ENCODE results near the gene DYNLT1. TPM values are rescaled to one million over a fixed set of nuclear protein-coding genes. Genes with fewer than 3 reads are reported as not detected.
"Not testable (repeated sequence)": the region's sequence is repeated elsewhere in the genome, so short reads cannot be mapped to it uniquely, and the experiment has no call there.

The DYNLT1 gene
- total RNA-seq, 6 experiments from 2014 or later, result 163 to 185 (median 170) TPM

GRCh38 chr6:158634695-158635426, 9.7 kb downstream of the DYNLT1 start:
- H3K27ac Mint-ChIP-seq, result peak overlapping the region; percentile 33
- H3K9me3 Mint-ChIP-seq, result no peaks in the 10 kb centered on the region
- H3K27me3 Mint-ChIP-seq (ENCODE audit: insufficient read depth), result no peaks in the 10 kb centered on the region; the same call in 1 of the 2 replicates
- H3K4me3 Mint-ChIP-seq, result no peak overlapping the region
- DNase-seq, result no peak
- H3K4me1 Mint-ChIP-seq (ENCODE audit: low read depth), result peaks cover 35% of the 10 kb centered on the region
- TF ChIP-seq CTCF (IDR thresholded peaks at IDR 0.05), result no peak
- peaks cover 56% of the 10 kb centered on the region for H3K36me3 Mint-ChIP-seq (ENCODE audit: low read depth)

DNA sequence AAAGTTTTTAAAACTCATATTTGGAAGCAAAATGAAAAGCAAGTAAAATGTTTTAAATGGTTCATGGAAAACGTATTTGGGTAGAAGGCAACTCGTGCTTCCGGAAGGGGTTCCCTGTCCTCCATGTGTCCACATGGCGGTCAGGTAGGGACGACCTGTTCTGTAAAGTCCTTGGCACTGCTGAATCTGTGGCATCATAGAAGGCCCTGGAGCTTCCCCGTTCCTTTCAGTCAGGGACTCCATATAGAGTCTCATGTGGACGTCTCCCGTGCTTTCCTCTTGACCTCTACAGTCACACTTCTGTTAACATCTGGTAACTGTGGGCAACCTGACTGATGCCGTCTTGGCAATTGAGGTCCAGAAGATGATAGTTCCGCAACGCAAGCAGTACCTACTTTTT, 11.4 kb downstream of the DYNLT1 start:
- no peaks in the 10 kb centered on the region; the same call in 1 of the 2 replicates for H3K27me3 Mint-ChIP-seq (ENCODE audit: insufficient read depth)
- no peak overlapping the region for H3K4me3 Mint-ChIP-seq
- no peak for DNase-seq
- peaks cover 53% of the 10 kb centered on the region for H3K36me3 Mint-ChIP-seq (ENCODE audit: low read depth)
- H3K27ac Mint-ChIP-seq, result peak overlapping the region; percentile 87
- no peaks in the 10 kb centered on the region for H3K9me3 Mint-ChIP-seq
- peaks cover 28% of the 10 kb centered on the region for H3K4me1 Mint-ChIP-seq (ENCODE audit: low read depth)
- no peak for TF ChIP-seq CTCF (IDR thresholded peaks at IDR 0.05)

DNA sequence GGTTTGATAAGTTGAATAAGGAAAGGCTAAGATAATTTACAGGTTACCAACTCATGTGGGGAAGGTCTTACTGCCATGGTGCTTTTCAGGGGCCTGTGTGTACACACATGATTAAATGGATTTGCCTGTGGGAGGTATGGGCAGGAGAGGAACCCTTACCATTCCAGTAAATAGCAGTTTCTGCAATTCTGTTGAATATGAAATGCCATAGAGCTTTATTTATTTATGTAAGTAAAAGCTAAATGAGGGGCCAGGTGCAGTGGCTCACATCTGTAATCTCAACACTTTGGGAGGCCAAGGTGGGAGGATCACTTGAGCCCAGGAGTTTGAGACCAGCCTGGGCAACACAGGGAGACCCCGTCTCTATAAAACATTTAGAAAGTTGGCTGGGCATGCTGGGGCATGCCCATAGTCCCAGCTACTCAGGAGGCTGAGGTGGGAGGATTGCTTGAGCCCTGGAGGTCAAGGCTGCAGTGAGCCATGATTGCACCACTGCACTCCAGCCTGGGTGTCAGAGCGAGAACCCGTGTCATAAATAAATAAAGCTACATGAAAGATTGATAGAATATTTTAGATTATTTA, 11.9 kb downstream of the DYNLT1 start:
- not testable (repeated sequence) for H3K27me3 Mint-ChIP-seq (ENCODE audit: insufficient read depth); DNase-seq; H3K9me3 Mint-ChIP-seq
- peak overlapping the region; percentile 87 for H3K27ac Mint-ChIP-seq
- H3K4me1 Mint-ChIP-seq (ENCODE audit: low read depth), result peaks cover 28% of the 10 kb centered on the region
- H3K36me3 Mint-ChIP-seq (ENCODE audit: low read depth), result peaks cover 53% of the 10 kb centered on the region
- H3K4me3 Mint-ChIP-seq, result peak overlapping the region; percentile 76; the same call in 1 of the 2 replicates

GRCh38 chr6:158631678-158632537, 12.6 kb downstream of the DYNLT1 start:
- Mint-ChIP-seq H3K9me3 (no peaks in the 10 kb centered on the region), H3K27ac (peak overlapping the region; percentile 87), H3K27me3 (ENCODE audit: insufficient read depth) (no peaks in the 10 kb centered on the region; the same call in 1 of the 2 replicates), H3K4me3 (peak overlapping the region; percentile 76; the same call in 1 of the 2 replicates), H3K4me1 (ENCODE audit: low read depth) (peaks cover 28% of the 10 kb centered on the region), H3K36me3 (ENCODE audit: low read depth) (peaks cover 51% of the 10 kb centered on the region)
- DNase-seq, result peak; percentile 84
- TF ChIP-seq CTCF (IDR thresholded peaks at IDR 0.05), result no peak

DNA sequence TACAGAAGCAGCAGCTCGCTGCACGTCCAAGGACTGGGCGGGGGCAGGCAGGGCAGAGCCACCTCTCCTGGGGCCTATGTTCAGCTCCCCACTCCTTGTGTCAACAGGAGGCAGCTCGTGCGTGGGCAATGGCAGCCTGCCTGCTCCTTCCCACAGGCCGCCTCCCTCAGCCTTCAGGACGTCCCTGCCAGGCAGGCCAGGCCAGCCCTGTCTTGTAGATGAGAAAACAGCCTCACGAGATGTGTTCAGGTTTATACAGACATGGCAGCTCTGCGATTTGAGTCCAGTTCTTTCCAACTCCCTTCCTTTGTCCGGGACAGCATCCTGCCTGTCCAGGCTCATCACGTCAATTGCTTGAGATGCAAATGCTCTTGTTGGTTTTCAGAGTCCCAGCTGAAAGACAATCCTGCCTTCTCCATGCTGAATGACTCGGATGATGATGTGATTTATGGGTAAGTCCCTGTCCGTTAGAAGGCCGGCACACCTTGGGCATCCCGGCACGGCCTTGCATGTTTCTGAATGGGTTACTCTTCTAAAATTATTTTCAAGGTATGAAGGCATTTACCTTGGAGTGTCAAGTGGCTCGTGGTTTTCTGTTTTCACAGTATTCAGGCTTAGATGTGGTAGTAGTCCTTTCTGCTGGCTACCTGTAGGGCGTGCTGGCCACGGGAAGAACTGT, 13.5 kb downstream of the DYNLT1 start:
- peak overlapping the region; percentile 76; the same call in 1 of the 2 replicates for H3K4me3 Mint-ChIP-seq

More for the DNA sequence above, 13.5 kb downstream of the DYNLT1 start:
- Mint-ChIP-seq H3K36me3 (ENCODE audit: low read depth) (peaks cover 47% of the 10 kb centered on the region; the same call in 1 of the 2 replicates), H3K9me3 (no peaks in the 10 kb centered on the region), H3K27ac (peak overlapping the region; percentile 87), H3K4me1 (ENCODE audit: low read depth) (peaks cover 28% of the 10 kb centered on the region), H3K27me3 (ENCODE audit: insufficient read depth) (no peaks in the 10 kb centered on the region; the same call in 1 of the 2 replicates)
- no peak for DNase-seq
- TF ChIP-seq CTCF (IDR thresholded peaks at IDR 0.05), result no peak
